HUES64 (cell line): Measurements from ENCODE around the gene ARHGEF11.
A peak's percentile ranks its signal among the peaks of the same experiment; 100 is the strongest.

Experiments used
- H3K27ac ChIP-seq: 2 replicates; pipeline ENCODE4 v1.7.0; 2013; ENCODE audit warnings: low read depth, low read length, inconsistent platforms
- H3K27me3 ChIP-seq: 2 replicates; pipeline ENCODE4 v1.6.1; 2013; ENCODE audit warnings: mild to moderate bottlenecking, low read length; ENCODE audit not compliant: insufficient read depth
- H3K36me3 ChIP-seq: 2 replicates; pipeline ENCODE4 v1.6.1; 2013; ENCODE audit warnings: mild to moderate bottlenecking, low read length; ENCODE audit not compliant: insufficient read depth
- H3K4me1 ChIP-seq: 2 replicates; pipeline ENCODE4 v1.6.1; 2013; ENCODE audit warnings: mild to moderate bottlenecking, low read length, moderate library complexity; ENCODE audit not compliant: insufficient read depth
- H3K4me3 ChIP-seq: 2 replicates; pipeline ENCODE4 v1.5.1; 2013; ENCODE audit warnings: mild to moderate bottlenecking, low read length, moderate library complexity
- H3K9ac ChIP-seq: 2 replicates; pipeline ENCODE4 v1.6.1; 2013; ENCODE audit warnings: mild to moderate bottlenecking, low read depth, low read length
- H3K9me3 ChIP-seq: 2 replicates; pipeline ENCODE4 v1.6.1; 2013; ENCODE audit warnings: low read depth, low read length; ENCODE audit not compliant: insufficient read depth
- WGBS: fragments of 150-250, 120-280 bp; methylation state at CpG from one replicate; pipeline ENCODE4 v1.1.7; 2013; ENCODE audit warnings: missing lambda C conversion rate; 5-methylcytosine and 5-hydroxymethylcytosine counted together

ARHGEF11 gene

GRCh38 chr1:156893048-156893953 is 152.2 kb downstream of the ARHGEF11 start, which contains the start of gene PEAR1:
PEAR1 (plus strand) TSS chr1:156893718; CDS start chr1:156903927, 10,209 bp downstream.
- 5% methylated on average over 59 of the region's 60 CpGs for WGBS
- no peak within 1 kb of the TSS for H3K9ac ChIP-seq
- H3K36me3 ChIP-seq: no peaks in the 10 kb centered on the region
- H3K4me1 ChIP-seq: peaks cover 12% of the 10 kb centered on the region; the same call in 1 of the 2 replicates
- H3K27me3 ChIP-seq: peaks cover 55% of the 10 kb centered on the region
- H3K27ac ChIP-seq: no peak within 1 kb of the TSS
- H3K4me3 ChIP-seq: peak within 1 kb of the TSS; percentile 51
- no peaks in the 10 kb centered on the region for H3K9me3 ChIP-seq

GRCh38 chr1:156892190-156893047 is 153.1 kb downstream of the ARHGEF11 start:
- peaks cover 58% of the 10 kb centered on the region for H3K27me3 ChIP-seq
- H3K9ac ChIP-seq: no peak overlapping the region
- peaks cover 7% of the 10 kb centered on the region for H3K4me1 ChIP-seq
- peak overlapping the region; percentile 26 for H3K4me3 ChIP-seq
- no peaks in the 10 kb centered on the region for H3K9me3 ChIP-seq
- no peak overlapping the region for H3K27ac ChIP-seq
- no peaks in the 10 kb centered on the region for H3K36me3 ChIP-seq
- WGBS: 5% methylated on average over 48 of the region's 48 CpGs

GRCh38 chr1:156889802-156890580 is 155.6 kb downstream of the ARHGEF11 start:
- peaks cover 72% of the 10 kb centered on the region for H3K27me3 ChIP-seq

GRCh38 chr1:156887734-156888133 is 157.8 kb downstream of the ARHGEF11 start:
- H3K4me3 ChIP-seq: no peak overlapping the region
- no peak overlapping the region for H3K9ac ChIP-seq
- 12% methylated on average over 6 of the region's 6 CpGs for WGBS
- H3K9me3 ChIP-seq: no peaks in the 10 kb centered on the region
- no peaks in the 10 kb centered on the region for H3K36me3 ChIP-seq
- H3K4me1 ChIP-seq: peaks cover 17% of the 10 kb centered on the region
- H3K27me3 ChIP-seq: peaks cover 64% of the 10 kb centered on the region
- no peak overlapping the region for H3K27ac ChIP-seq

More at GRCh38 chr1:156889802-156890580, 155.6 kb downstream of the ARHGEF11 start:
- H3K9ac ChIP-seq: no peak overlapping the region
- no peak overlapping the region for H3K27ac ChIP-seq
- H3K4me1 ChIP-seq: peaks cover 8% of the 10 kb centered on the region
- H3K36me3 ChIP-seq: no peaks in the 10 kb centered on the region
- no peaks in the 10 kb centered on the region for H3K9me3 ChIP-seq
- 45% methylated on average over 8 of the region's 8 CpGs for WGBS
- no peak overlapping the region for H3K4me3 ChIP-seq

DNA sequence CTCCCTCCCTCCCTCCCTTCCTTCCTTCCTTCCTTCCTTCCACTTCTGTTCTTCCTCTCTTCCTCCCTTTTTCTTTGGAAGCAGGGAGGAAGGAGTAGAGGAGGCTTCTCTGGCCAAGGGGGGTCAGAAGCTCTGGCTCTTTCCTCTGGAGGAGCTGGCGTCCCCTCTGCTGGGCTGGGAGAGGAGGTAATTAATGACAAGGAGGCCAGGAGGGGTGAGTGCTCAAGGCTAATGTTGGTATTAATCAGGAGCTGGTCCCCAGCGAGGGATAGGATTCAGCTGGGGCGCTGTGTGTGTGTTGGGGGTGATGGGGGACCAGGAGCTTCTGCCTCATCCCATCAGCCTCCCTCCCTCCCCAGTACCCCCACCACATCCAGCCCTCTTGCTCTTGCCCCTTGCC is 158.2 kb downstream of the ARHGEF11 start:
- H3K27ac ChIP-seq: no peak overlapping the region
- H3K27me3 ChIP-seq: peaks cover 60% of the 10 kb centered on the region

DNA sequence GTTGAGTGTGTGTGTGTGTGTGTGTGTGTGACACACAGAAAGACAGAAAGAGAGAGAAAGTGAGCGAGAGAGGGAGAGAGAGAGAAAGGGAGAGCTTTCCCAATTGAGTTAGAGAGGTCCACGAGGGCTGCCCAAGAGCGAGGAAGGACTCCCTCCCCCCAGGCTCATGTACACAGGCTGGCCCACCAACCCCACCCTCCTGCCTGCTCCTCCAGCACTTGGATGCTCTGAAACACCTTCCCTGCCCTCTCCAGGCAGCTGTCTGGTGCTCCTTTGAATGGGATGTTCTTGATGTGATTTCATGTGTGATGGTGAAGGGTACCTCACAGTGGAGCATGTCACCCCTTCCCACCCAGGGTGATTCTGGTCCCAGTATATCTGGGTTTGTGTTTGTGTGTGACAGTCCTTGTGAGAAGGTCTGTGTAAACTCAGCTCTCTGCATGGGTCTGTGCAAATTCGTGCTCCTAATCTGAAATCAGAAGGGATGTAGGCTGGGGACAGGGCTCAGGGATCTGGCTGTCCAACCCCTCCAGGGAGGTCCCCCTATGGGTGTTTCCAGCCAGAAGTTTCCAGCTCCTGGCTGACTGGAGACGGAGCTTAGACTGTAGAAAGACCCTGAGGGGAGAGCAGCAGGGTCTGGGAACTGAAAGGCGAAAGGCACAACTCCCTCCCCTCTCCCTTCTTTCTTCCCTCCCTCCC is 158.8 kb downstream of the ARHGEF11 start:
- Histone ChIP-seq H3K9me3 (no peaks in the 10 kb centered on the region), H3K4me3 (no peak overlapping the region), H3K27ac (no peak overlapping the region), H3K4me1 (peaks cover 17% of the 10 kb centered on the region), H3K9ac (no peak overlapping the region), H3K36me3 (no peaks in the 10 kb centered on the region), H3K27me3 (peaks cover 54% of the 10 kb centered on the region)
- 19% methylated on average over 5 of the region's 6 CpGs for whole genome bisulfite sequencing

More for the DNA sequence above, 158.2 kb downstream of the ARHGEF11 start:
- no peak overlapping the region for H3K9ac ChIP-seq
- WGBS: 5% methylated on average over 2 of the region's 3 CpGs
- no peaks in the 10 kb centered on the region for H3K9me3 ChIP-seq
- no peaks in the 10 kb centered on the region for H3K36me3 ChIP-seq
- peak overlapping the region; percentile 19; the same call in 1 of the 2 replicates for H3K4me3 ChIP-seq
- peaks cover 17% of the 10 kb centered on the region for H3K4me1 ChIP-seq

DNA sequence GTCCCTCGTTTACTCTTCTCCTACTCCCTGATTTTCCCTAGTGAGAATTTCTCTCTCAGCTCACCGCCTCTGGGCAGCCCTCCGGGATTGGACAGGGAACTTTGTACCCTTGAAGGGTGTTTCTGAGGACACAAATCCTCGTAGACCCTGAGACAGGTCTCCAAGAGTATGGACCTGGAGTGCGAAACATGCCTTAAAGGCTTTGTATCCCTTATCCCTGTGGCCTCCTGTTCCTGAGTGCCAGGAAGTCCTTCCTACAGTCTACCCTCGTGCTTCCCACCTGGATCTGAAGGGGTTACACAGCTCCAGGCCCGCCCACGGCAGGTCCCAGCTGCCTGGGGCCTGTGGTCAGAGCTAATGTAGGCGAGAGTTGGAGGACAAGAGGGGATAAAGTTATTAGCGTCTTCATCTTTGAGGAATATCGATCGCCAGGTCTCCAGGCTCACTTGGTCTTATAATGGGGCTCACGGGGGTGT is 159.6 kb downstream of the ARHGEF11 start:
- no peaks in the 10 kb centered on the region for H3K9me3 ChIP-seq
- WGBS: 67% methylated on average over 12 of the region's 13 CpGs
- peaks cover 17% of the 10 kb centered on the region for H3K4me1 ChIP-seq
- no peaks in the 10 kb centered on the region for H3K36me3 ChIP-seq
- H3K4me3 ChIP-seq: no peak overlapping the region
- H3K27me3 ChIP-seq: peaks cover 46% of the 10 kb centered on the region
- no peak overlapping the region for H3K27ac ChIP-seq
- H3K9ac ChIP-seq: no peak overlapping the region

- no peaks in the 10 kb centered on the region for H3K9me3 ChIP-seq
- WGBS: no CpG with 5 or more reads among the region's 1 CpG
- H3K9ac ChIP-seq: no peak overlapping the region
- H3K27ac ChIP-seq: no peak overlapping the region
- no peaks in the 10 kb centered on the region for H3K36me3 ChIP-seq
- no peak overlapping the region for H3K4me3 ChIP-seq
- H3K27me3 ChIP-seq: peaks cover 41% of the 10 kb centered on the region
- peaks cover 17% of the 10 kb centered on the region for H3K4me1 ChIP-seq
Observed at GRCh38 chr1:156885314-156885713, 160.2 kb downstream of the ARHGEF11 start.
